PC-3 (cell line): ENCODE results near the gene SSTR3. TPM values are rescaled to one million over a fixed set of nuclear protein-coding genes. Genes with fewer than 3 reads are reported as not detected.

Experiments used
- ATAC-seq: fragments of 200-7000 bp; cut with Tn5 transposase; 2 replicates; pipeline ENCODE4 v1.9.1; 2020; ENCODE audit warnings: mild to moderate bottlenecking, moderate library complexity
- BruUV-seq: library from RNA; stranded (reverse); fragments of 400-500 nt; replicated peaks from 2 replicates; lab custom pipeline; 2021; lab: Mats Ljungman, UMichigan
- CTCF ChIA-PET: fragments of 300-600 bp; sonication (Branson Sonifier 250); formaldehyde crosslinking; loops from one replicate; lab custom pipeline; 2022; ENCODE audit warnings: antibody characterized with exemption; lab: Charles Lee
- POLR2A ChIA-PET: fragments of 300-600 bp; sonication (Branson Sonifier 250); formaldehyde crosslinking; loops from one replicate; lab custom pipeline; 2022; ENCODE audit warnings: antibody characterized with exemption; ENCODE audit not compliant: unreplicated experiment; lab: Charles Lee
- DNase-seq: peaks from one replicate; pipeline ENCODE4 v3.0.0-alpha.2; 2015
- H2AFZ ChIP-seq: fragments of 300-600 bp; sonication (generic); 2 replicates; pipeline ENCODE4 v1.6.0; 2016; ENCODE audit warnings: antibody characterized with exemption, low read length
- H3F3A ChIP-seq: fragments of 300-600 bp; sonication (generic); one replicate; pipeline ENCODE4 v1.6.0; 2017; ENCODE audit warnings: antibody characterized with exemption, low read length, control low read depth, mild to moderate bottlenecking; ENCODE audit not compliant: unreplicated experiment
- H3K27ac ChIP-seq: fragments of 300-600 bp; sonication (generic); 2 replicates; pipeline ENCODE4 v1.5.1; 2016; ENCODE audit warnings: mild to moderate bottlenecking, low read length
- H3K27me3 ChIP-seq: fragments of 300-600 bp; sonication (generic); 2 replicates; pipeline ENCODE4 v1.6.1; 2016; ENCODE audit warnings: low read length, mixed read lengths
- H3K36me3 ChIP-seq: fragments of 300-600 bp; sonication (generic); 2 replicates; pipeline ENCODE4 v1.6.1; 2016; ENCODE audit warnings: low read depth, mixed run types, low read length, mixed read lengths
- H3K4me1 ChIP-seq: fragments of 300-600 bp; sonication (generic); 2 replicates; pipeline ENCODE4 v1.5.1; 2016; ENCODE audit warnings: low read length; ENCODE audit not compliant: insufficient read depth
- H3K4me2 ChIP-seq: fragments of 300-600 bp; sonication (generic); 2 replicates; pipeline ENCODE4 v1.6.0; 2016; ENCODE audit warnings: low read length
- H3K4me3 ChIP-seq: fragments of 300-600 bp; sonication (generic); 2 replicates; pipeline ENCODE4 v1.5.1; 2016; ENCODE audit warnings: mild to moderate bottlenecking, low read length, mixed read lengths
- H3K79me2 ChIP-seq: fragments of 300-600 bp; sonication (generic); 2 replicates; pipeline ENCODE4 v1.6.1; 2017; ENCODE audit warnings: low read length, mixed read lengths
- H3K9ac ChIP-seq: fragments of 300-600 bp; sonication (generic); 2 replicates; pipeline ENCODE4 v1.6.0; 2016; ENCODE audit warnings: mild to moderate bottlenecking, low read length
- H3K9me2 ChIP-seq: fragments of 300-600 bp; sonication (generic); replicated peaks from 2 replicates; pipeline ENCODE4 v1.6.1; 2016; ENCODE audit warnings: mixed run types, low read length, mixed read lengths
- H3K9me3 ChIP-seq: fragments of 300-600 bp; sonication (generic); 2 replicates; pipeline ENCODE4 v1.6.1; 2016; ENCODE audit warnings: low read length, mixed read lengths
- H4K20me1 ChIP-seq: fragments of 300-600 bp; sonication (generic); 2 replicates; pipeline ENCODE4 v1.6.1; 2016; ENCODE audit warnings: low read length, mixed read lengths
- CTCF ChIP-seq: fragments of 300-600 bp; sonication (generic); conservative IDR thresholded peaks from 2 replicates; pipeline ENCODE4 v1.5.1; 2017; ENCODE audit warnings: antibody characterized with exemption, low read depth, mild to moderate bottlenecking, low read length
- EZH2 ChIP-seq: fragments of 300-600 bp; sonication (generic); IDR thresholded peaks from one replicate; pipeline ENCODE4 v1.6.1; 2017; ENCODE audit warnings: antibody characterized with exemption, mild to moderate bottlenecking, low read length; ENCODE audit not compliant: unreplicated experiment
- EZH2phosphoT487 ChIP-seq: fragments of 300-600 bp; sonication (generic); IDR thresholded peaks from 2 replicates; pipeline ENCODE4 v1.6.1; 2018; ENCODE audit warnings: mild to moderate bottlenecking, antibody characterized with exemption, low read length, borderline replicate concordance
- intact Hi-C: fragments of 100-400 bp; cut with micrococcal nuclease; formaldehyde crosslinking; loops from 2 replicates; pipeline ENCODE4 v1.9.0; 2023
- total RNA-seq: library from RNA; depleted of rRNA; stranded (reverse); fragments of >200 nt; gene quantifications from 2 replicates; pipeline ENCODE4 v1.2.3, GENCODE V29; 2014

SSTR3 gene
- total RNA-seq, 1 experiment from 2014 or later, result 0.55 TPM

- BruUV-seq, result no TSS peak
- TF ChIP-seq EZH2, result no peak
- TF ChIP-seq CTCF, result no peak
- TF ChIP-seq EZH2phosphoT487, result no peak
- peak overlapping the region; percentile 73 for H3K4me2 ChIP-seq
- CTCF ChIA-PET, result interaction anchor here (0.6 to 1.1 kb wide), 5 partner anchors 11 to 65 kb away, joined by 3 to 7 read pairs (median 4); partner anchors contain the start of gene RAC2
- no peaks in the 10 kb centered on the region for H3K9me3 ChIP-seq
- H4K20me1 ChIP-seq, result no peaks in the 10 kb centered on the region
- no peaks in the 10 kb centered on the region for H3K9me2 ChIP-seq
- no peaks in the 10 kb centered on the region for H3K27me3 ChIP-seq
- no peaks in the 10 kb centered on the region for H3K79me2 ChIP-seq
- POLR2A ChIA-PET, result interaction anchor here (0.7 kb wide), 1 partner anchor 1833 kb away, joined by 3 read pairs; no protein-coding TSS in a partner anchor
- H3K9ac ChIP-seq, result no peak overlapping the region
- H3K27ac ChIP-seq, result peak overlapping the region; percentile 72
- intact Hi-C loops, result no loop called here
- H3K36me3 ChIP-seq, result no peaks in the 10 kb centered on the region
- ATAC-seq (no peak), DNase-seq (no peak)
- H3K4me3 ChIP-seq, result peak overlapping the region; percentile 15; the same call in 1 of the 2 replicates
- peaks cover 40% of the 10 kb centered on the region for H3K4me1 ChIP-seq
- H2AFZ ChIP-seq, result no peak overlapping the region
- H3F3A ChIP-seq, result no peaks in the 10 kb centered on the region
Observed at GRCh38 chr22:37258753-37259401, 46.6 kb upstream of the SSTR3 start.

- Histone ChIP-seq H3K36me3 (no peaks in the 10 kb centered on the region), H4K20me1 (no peaks in the 10 kb centered on the region), H3F3A (no peaks in the 10 kb centered on the region), H3K27ac (peak overlapping the region; percentile 72), H3K9me2 (no peaks in the 10 kb centered on the region), H2AFZ (no peak overlapping the region), H3K4me3 (peak overlapping the region; percentile 15; the same call in 1 of the 2 replicates), H3K4me1 (peaks cover 41% of the 10 kb centered on the region), H3K4me2 (peak overlapping the region; percentile 73), H3K9ac (no peak overlapping the region), H3K79me2 (no peaks in the 10 kb centered on the region), H3K9me3 (no peaks in the 10 kb centered on the region), H3K27me3 (no peaks in the 10 kb centered on the region)
- no TSS peak for BruUV-seq
- CTCF ChIA-PET, result interaction anchor here (1.1 kb wide), 1 partner anchor 14 kb away, joined by 4 read pairs; the partner anchor contains the start of gene RAC2
- intact Hi-C loops, result no loop called here
- POLR2A ChIA-PET, result no interaction called here
- DNase-seq (peak; percentile 48), ATAC-seq (peak; percentile 70)
- TF ChIP-seq EZH2phosphoT487, result no peak
- TF ChIP-seq CTCF, result no peak; the same call in 1 of the 2 replicates
- TF ChIP-seq EZH2, result no peak
Observed at GRCh38 chr22:37258005-37258752, 45.9 kb upstream of the SSTR3 start.
